HG02885 (cell line): Measurements from ENCODE around the gene DRC1.

Source experiments
- ATAC-seq: cut with Tn5 transposase; IDR thresholded peaks from one replicate; pipeline ENCODE4 v1.9.1; 2021; ENCODE audit warnings: mild to moderate bottlenecking; ENCODE audit not compliant: unreplicated experiment, poor library complexity

The DRC1 gene

GRCh38 chr2:26442301-26442700 is 40.6 kb downstream of the DRC1 start:
- no peak for ATAC-seq

- no peak for ATAC-seq
Observed at GRCh38 chr2:26442707-26443106, 41.0 kb downstream of the DRC1 start.

- ATAC-seq, result no peak
Observed at GRCh38 chr2:26444236-26444635, 42.5 kb downstream of the DRC1 start.

GRCh38 chr2:26448651-26449050 is 46.9 kb downstream of the DRC1 start:
- ATAC-seq, result no peak

- no peak for ATAC-seq
Observed at GRCh38 chr2:26449278-26450030, 47.7 kb downstream of the DRC1 start.

- no peak for ATAC-seq
Observed at GRCh38 chr2:26450031-26450635, 48.4 kb downstream of the DRC1 start.

GRCh38 chr2:26451700-26452099 is 50.0 kb downstream of the DRC1 start:
- no peak for ATAC-seq

- no peak for ATAC-seq
Observed at GRCh38 chr2:26453421-26454329, 52.0 kb downstream of the DRC1 start.

GRCh38 chr2:26454561-26455001 is 52.9 kb downstream of the DRC1 start:
- ATAC-seq, result no peak

GRCh38 chr2:26455037-26455669 is 53.4 kb downstream of the DRC1 start:
- ATAC-seq, result no peak

GRCh38 chr2:26455670-26456439 is 54.1 kb downstream of the DRC1 start:
- no peak for ATAC-seq

- no peak for ATAC-seq
Observed at GRCh38 chr2:26456440-26457250, 54.9 kb downstream of the DRC1 start.

GRCh38 chr2:26457251-26457666 is 55.5 kb downstream of the DRC1 start:
- no peak for ATAC-seq

- no peak for ATAC-seq
Observed at GRCh38 chr2:26457695-26458364, 56.1 kb downstream of the DRC1 start.

- no peak for ATAC-seq
Observed at GRCh38 chr2:26458365-26459042, 56.8 kb downstream of the DRC1 start.

- no peak for ATAC-seq
Observed at GRCh38 chr2:26459991-26460612, 58.4 kb downstream of the DRC1 start.

- no peak for ATAC-seq
Observed at GRCh38 chr2:26460613-26461031, 58.9 kb downstream of the DRC1 start.
